ENCODE data around the gene MYRIP. TPM values are rescaled to one million over a fixed set of nuclear protein-coding genes. Genes with fewer than 3 reads are reported as not detected.

MYRIP gene
- total RNA-seq, 2 donors from 2014 or later = 4.8 to 9.3 TPM

- Histone ChIP-seq H3K36me3 (no peaks in the 10 kb centered on the region), H3K9me3 (no peaks in the 10 kb centered on the region), H3K4me3 (no peak overlapping the region), H3K4me1 (replicated peaks) (peaks cover 4% of the 10 kb centered on the region), H3K27ac (no peak overlapping the region), H3K27me3 (replicated peaks; ENCODE audit: insufficient read depth) (no peaks in the 10 kb centered on the region)
- no peak for DNase-seq (ENCODE audit: low spot score)
- WGBS = 63% methylated on average over 2 of the region's 2 CpGs
- intact Hi-C loops (cut with DNase I) = no loop called here
- TF ChIP-seq POLR2A (IDR thresholded peaks at IDR 0.05) = no peak
- TF ChIP-seq CTCF (IDR thresholded peaks at IDR 0.05) = no peak
- TF ChIP-seq POLR2AphosphoS5 (IDR thresholded peaks at IDR 0.05) = no peak
Observed at GRCh38 chr3:39805650-39806049, 3.8 kb upstream of the MYRIP start.

DNA sequence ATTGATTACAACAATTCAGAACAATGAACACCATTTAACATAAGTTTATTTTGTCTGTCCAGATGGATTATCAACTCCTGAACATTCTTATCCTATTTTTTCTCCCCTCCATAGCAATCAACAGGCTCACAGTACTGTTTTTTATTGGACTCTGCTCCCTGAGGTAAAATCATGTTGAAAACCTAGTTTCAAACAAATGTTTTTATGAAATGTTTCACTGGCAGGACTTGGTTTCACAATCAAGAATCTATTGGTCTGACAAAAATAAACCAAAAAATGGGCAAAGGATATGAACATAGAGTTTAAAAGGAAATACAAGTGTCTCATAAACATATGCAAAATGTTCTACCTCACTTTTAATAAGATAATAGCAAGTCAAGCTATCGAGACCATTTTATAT is 2.6 kb upstream of the MYRIP start:
- H3K4me3 ChIP-seq = no peak overlapping the region
- H3K27me3 ChIP-seq (replicated peaks; ENCODE audit: insufficient read depth) = no peaks in the 10 kb centered on the region
- H3K36me3 ChIP-seq = no peaks in the 10 kb centered on the region
- TF ChIP-seq POLR2A (IDR thresholded peaks at IDR 0.05) (no peak), POLR2AphosphoS5 (IDR thresholded peaks at IDR 0.05) (no peak), CTCF (IDR thresholded peaks at IDR 0.05) (no peak)
- peaks cover 4% of the 10 kb centered on the region for H3K4me1 ChIP-seq (replicated peaks)
- intact Hi-C loops (cut with DNase I) = no loop called here
- H3K9me3 ChIP-seq = no peaks in the 10 kb centered on the region
- WGBS = 53% methylated on average over 1 of the region's 1 CpG
- no peak overlapping the region for H3K27ac ChIP-seq
- no peak for DNase-seq (ENCODE audit: low spot score)

- intact Hi-C loops (cut with DNase I) = no loop called here
- Histone ChIP-seq H3K4me3 (peak overlapping the region; percentile 47 to 51), H3K36me3 (no peaks in the 10 kb centered on the region), H3K27me3 (replicated peaks; ENCODE audit: insufficient read depth) (no peaks in the 10 kb centered on the region), H3K4me1 (replicated peaks) (peaks cover 4% of the 10 kb centered on the region), H3K9me3 (no peaks in the 10 kb centered on the region), H3K27ac (peak overlapping the region in 1 of 2 donors; percentile 42)
- TF ChIP-seq POLR2A (IDR thresholded peaks at IDR 0.05) (no peak), POLR2AphosphoS5 (IDR thresholded peaks at IDR 0.05) (no peak), CTCF (IDR thresholded peaks at IDR 0.05) (no peak)
- WGBS = 6% methylated on average over 26 of the region's 26 CpGs
- DNase-seq (ENCODE audit: low spot score) = peak; percentile 8
Observed at GRCh38 chr3:39808467-39809180, 785 bp upstream of the MYRIP start.

DNA sequence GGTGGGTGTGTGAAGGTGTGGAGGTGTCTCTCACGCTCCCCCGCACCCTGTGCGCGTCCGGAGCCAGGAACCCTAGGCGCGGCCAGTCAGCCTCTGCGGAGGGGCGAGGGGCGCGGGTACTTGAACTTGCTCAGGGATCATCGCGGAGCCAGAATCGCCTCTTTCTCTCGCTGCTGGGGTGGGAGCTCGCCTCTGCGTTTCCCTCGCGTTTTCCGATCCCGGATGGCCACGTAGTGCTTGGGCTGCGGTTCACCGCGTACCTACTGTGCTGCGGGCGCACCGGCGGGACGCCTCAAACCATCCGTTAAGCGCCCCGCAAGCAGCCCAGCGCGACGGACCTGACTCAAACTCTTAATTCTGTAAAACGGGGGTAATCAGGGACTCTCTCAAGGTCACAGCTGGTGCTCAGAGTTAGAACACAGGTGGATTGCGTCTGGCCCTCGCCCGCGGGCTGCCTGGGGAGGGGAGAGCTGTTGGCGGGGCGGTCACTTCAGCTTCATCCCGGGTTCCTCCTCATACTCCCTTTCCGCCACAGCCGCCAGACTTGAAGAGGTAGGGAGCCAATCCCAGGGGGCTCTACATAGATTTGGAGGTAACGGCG is 686 bp downstream of the MYRIP start:
- peak overlapping the region; percentile 47 to 51 for H3K4me3 ChIP-seq
- TF ChIP-seq CTCF (IDR thresholded peaks at IDR 0.05) (no peak), POLR2AphosphoS5 (IDR thresholded peaks at IDR 0.05) (no peak), POLR2A (IDR thresholded peaks at IDR 0.05) (no peak)
- intact Hi-C loops (cut with DNase I) = loop anchor here (10.0 kb wide), 1 partner anchor 365 kb away; no protein-coding TSS in a partner anchor
- peak overlapping the region in 1 of 2 donors; percentile 16 for H3K27ac ChIP-seq
- H3K27me3 ChIP-seq (replicated peaks; ENCODE audit: insufficient read depth) = no peaks in the 10 kb centered on the region
- no peaks in the 10 kb centered on the region for H3K9me3 ChIP-seq
- H3K4me1 ChIP-seq (replicated peaks) = peaks cover 4% of the 10 kb centered on the region
- no peak for DNase-seq (ENCODE audit: low spot score)
- H3K36me3 ChIP-seq = no peaks in the 10 kb centered on the region
- 3% methylated on average over 44 of the region's 48 CpGs for WGBS
